Stomach (tissue), 9 donors: ENCODE measurements around the gene ANKDD1B. TPM values are rescaled to one million over a fixed set of nuclear protein-coding genes. Genes with fewer than 3 reads are reported as not detected.

Experiments used
- DNase-seq, 2 donors: peaks; one replicate each; pipeline versions ENCODE4 v3.0.0 to v3.0.0-alpha.2; 2013 to 2019
- H3K27ac ChIP-seq, 5 donors: fragments of 200-600 bp in 4 of 5; sonication (generic) in 4 of 5; one replicate each; pipeline ENCODE4 v1.5.1; 2013 to 2019; ENCODE audit warnings: mild to moderate bottlenecking in 1 of 5, moderate library complexity in 1 of 5
- H3K27me3 ChIP-seq, 3 donors: fragments of 200-600 bp; sonication (generic); one replicate each; pipeline ENCODE4 v1.5.1; 2017 to 2019; ENCODE audit warnings: mixed run types in 1 of 3
- H3K36me3 ChIP-seq, 4 donors: fragments of 200-600 bp; sonication (generic); 1 replicate in 3 of 4; 2 replicates in 1 of 4; pipeline ENCODE4 v1.5.1; 2016 to 2019
- H3K4me1 ChIP-seq, 4 donors: fragments of 200-600 bp; sonication (generic); one replicate each; pipeline ENCODE4 v1.5.1; 2016 to 2019
- H3K4me3 ChIP-seq, 4 donors: fragments of 200-600 bp; sonication (generic) in 3 of 4; one replicate each; pipeline ENCODE4 v1.5.1; 2016 to 2019; ENCODE audit warnings: mild to moderate bottlenecking in 1 of 4
- H3K9me3 ChIP-seq, 4 donors: fragments of 200-600 bp; sonication (generic); one replicate each; pipeline ENCODE4 v1.5.1; 2016 to 2019
- CTCF ChIP-seq, 7 experiments: fragments of 450-650 bp in 4 of 7; fragments of 200-600 bp in 3 of 7; sonication (generic) in 3 of 7; IDR thresholded peaks; one replicate each; pipeline ENCODE4 v1.5.1; 2016 to 2019; ENCODE audit warnings: antibody characterized with exemption in 7 of 7, control low read depth in 2 of 7, mild to moderate bottlenecking in 1 of 7
- EP300 ChIP-seq: sonication (generic); formaldehyde crosslinking; IDR thresholded peaks from one replicate; pipeline ENCODE4 v1.6.1; 2017; ENCODE audit warnings: antibody characterized with exemption
- POLR2A ChIP-seq, 4 donors: fragments of 450-650 bp; IDR thresholded peaks; one replicate each; pipeline ENCODE4 v1.6.1; 2016; ENCODE audit warnings: antibody characterized with exemption in 4 of 4, control low read depth in 2 of 4, mild to moderate bottlenecking in 1 of 4, moderate library complexity in 1 of 4
- POLR2AphosphoS5 ChIP-seq, 3 donors: sonication (generic); formaldehyde crosslinking; IDR thresholded peaks; one replicate each; pipeline ENCODE4 v1.6.1; 2016; ENCODE audit warnings: antibody characterized with exemption in 3 of 3
- WGBS, 5 donors: extraction: QIAGEN DNeasy Blood & Tissue Kit in 3 of 5; methylation state at CpG; one replicate each; pipeline versions ENCODE4 v1.1.5 to v1.1.7; 2013 to 2018; 5-methylcytosine and 5-hydroxymethylcytosine counted together
- intact Hi-C: fragments of 100-400 bp; cut with DNase I; formaldehyde crosslinking; loops from one replicate; pipeline ENCODE4 v1.15.1; 2023; ENCODE audit warnings: low total_unique reads
- polyA plus RNA-seq, 3 donors: library from polyadenylated mRNA; stranded (reverse); fragments of 200-250 nt; gene quantifications; one replicate each; pipeline ENCODE4 v1.2.3, GENCODE V29; 2013
- total RNA-seq, 5 donors: library from RNA; depleted of rRNA; stranded (reverse); fragments of >200 nt; gene quantifications; one replicate each; pipeline versions ENCODE4 v1.1.0 to v1.2.3, GENCODE V29; 2014 to 2016
- donor health status: healthy with polysubstance abuse.
- donor health status: Bipolar disorder and iron deficiency.
- donor health status: healthy.

ANKDD1B gene
- total and polyA plus RNA-seq, 8 donors, result 0.37 to 11.6 (median 3.6) TPM; not detected in 2

DNA sequence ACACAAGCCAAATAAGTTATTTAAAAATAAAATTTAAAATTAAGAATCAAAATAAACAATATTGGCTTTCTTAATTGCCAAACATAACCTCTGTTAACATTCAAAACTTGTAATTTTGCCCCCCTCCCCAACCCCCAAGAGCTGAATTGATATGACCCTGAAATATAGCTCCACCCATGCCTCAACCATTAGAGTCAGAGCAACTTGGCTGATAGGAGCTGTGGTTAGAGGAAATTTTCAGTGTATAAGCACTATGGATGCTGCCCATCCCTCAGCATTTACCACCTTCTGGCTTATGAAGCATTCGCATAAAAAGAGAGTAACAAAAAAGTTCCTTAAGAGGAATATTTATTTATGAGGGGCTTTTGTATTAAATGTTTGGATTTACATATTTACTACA lies 99.9 kb downstream of the ANKDD1B start:
- peaks cover 7 to 26% (median 13%) of the 10 kb centered on the region in 4 donors for H3K36me3 ChIP-seq
- peaks cover 4 to 13% (median 7%) of the 10 kb centered on the region in 4 donors for H3K4me1 ChIP-seq
- H3K4me3 ChIP-seq, result no peak overlapping the region
- H3K27me3 ChIP-seq, result no peaks in the 10 kb centered on the region
- 94 to 100% (median 97%) methylated on average over 1 of the region's 1 CpG for WGBS, 5 donors
- no peak for DNase-seq
- H3K27ac ChIP-seq, result no peak overlapping the region
- no peaks in the 10 kb centered on the region for H3K9me3 ChIP-seq
- TF ChIP-seq POLR2A (IDR thresholded peaks at IDR 0.05) (no peak), EP300 (no peak), CTCF (IDR thresholded peaks at IDR 0.05) (no peak), POLR2AphosphoS5 (IDR thresholded peaks at IDR 0.05) (no peak)
- intact Hi-C loops, result no loop called here

DNA sequence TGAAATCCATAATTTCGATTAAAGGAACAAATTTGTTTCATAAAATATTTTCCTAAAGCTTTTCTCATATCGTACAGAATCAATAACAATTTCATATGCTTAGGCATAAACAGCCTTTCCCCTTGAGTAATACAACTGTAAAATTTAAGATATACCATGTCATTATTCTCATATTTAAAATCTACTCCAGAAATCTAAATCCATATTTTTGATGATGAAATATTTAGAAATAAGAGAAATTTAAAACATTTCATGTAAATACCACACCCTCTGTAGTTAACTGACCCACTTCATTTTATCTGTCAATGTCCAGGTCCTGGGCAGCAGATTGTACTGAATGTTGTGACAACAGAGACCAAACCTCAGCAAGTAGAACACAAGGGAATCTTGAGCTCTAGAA lies 100.8 kb downstream of the ANKDD1B start:
- intact Hi-C loops, result no loop called here
- no peak for TF ChIP-seq POLR2AphosphoS5 (IDR thresholded peaks at IDR 0.05)
- TF ChIP-seq CTCF (IDR thresholded peaks at IDR 0.05), result no peak
- TF ChIP-seq EP300, result no peak
- TF ChIP-seq POLR2A (IDR thresholded peaks at IDR 0.05), result no peak
- no peaks in the 10 kb centered on the region for H3K9me3 ChIP-seq
- peaks cover 4 to 22% (median 14%) of the 10 kb centered on the region in 4 donors for H3K4me1 ChIP-seq
- no peak for DNase-seq
- 92 to 97% (median 96%) methylated on average over 2 of the region's 2 CpGs for WGBS, 5 donors
- H3K27me3 ChIP-seq, result no peaks in the 10 kb centered on the region
- peaks cover 7 to 18% (median 13%) of the 10 kb centered on the region in 4 donors for H3K36me3 ChIP-seq
- no peak overlapping the region for H3K4me3 ChIP-seq
- H3K27ac ChIP-seq, result no peak overlapping the region

- WGBS, 5 donors, result 1 to 2% (median 1%) methylated on average over 7 of the region's 7 CpGs
- peak overlapping the region; percentile 75 to 85 (median 80) for H3K4me3 ChIP-seq
- no peaks in the 10 kb centered on the region for H3K9me3 ChIP-seq
- intact Hi-C loops, result no loop called here
- DNase-seq, result no peak
- H3K27me3 ChIP-seq, result no peaks in the 10 kb centered on the region
- TF ChIP-seq POLR2AphosphoS5 (IDR thresholded peaks at IDR 0.05) (no peak), POLR2A (IDR thresholded peaks at IDR 0.05) (no peak), EP300 (no peak)
- H3K4me1 ChIP-seq, result peaks cover 4 to 22% (median 16%) of the 10 kb centered on the region in 4 donors
- H3K36me3 ChIP-seq, result peaks cover 0 to 4% (median 0%) of the 10 kb centered on the region in 4 donors
- peak overlapping the region; percentile 80 to 91 (median 87) for H3K27ac ChIP-seq
These were observed 105.4 kb downstream of the ANKDD1B start for GRCh38 chr5:75716715-75717081.

GRCh38 chr5:75717082-75717922 lies 106.0 kb downstream of the ANKDD1B start, which contains the start of gene POC5:
Gene POC5 (minus strand): TSS chr5:75717437. CDS start chr5:75712937, 4,500 bp downstream.
- peak within 1 kb of the TSS; percentile 75 to 85 (median 80) for H3K4me3 ChIP-seq
- intact Hi-C loops, result no loop called here
- 9 to 29% (median 10%) methylated on average over 16 to 51 of the region's 51 CpGs for WGBS, 5 donors

More at GRCh38 chr5:75717082-75717922, 106.0 kb downstream of the ANKDD1B start, which contains the start of gene POC5:
- no peaks in the 10 kb centered on the region for H3K27me3 ChIP-seq
- peaks cover 4 to 22% (median 16%) of the 10 kb centered on the region in 4 donors for H3K4me1 ChIP-seq
- H3K36me3 ChIP-seq, result peaks cover 0 to 2% (median 0%) of the 10 kb centered on the region in 4 donors
- H3K9me3 ChIP-seq, result no peaks in the 10 kb centered on the region
- H3K27ac ChIP-seq, result peak within 1 kb of the TSS; percentile 80 to 91 (median 87)
- peak; percentile 98 for DNase-seq
- TF ChIP-seq POLR2AphosphoS5 (IDR thresholded peaks at IDR 0.05) (peak; percentile 30 to 91 (median 88)), CTCF (IDR thresholded peaks at IDR 0.05) (no peak)
